ENCODE measurements around the gene RBM18.

Gene RBM18

DNA sequence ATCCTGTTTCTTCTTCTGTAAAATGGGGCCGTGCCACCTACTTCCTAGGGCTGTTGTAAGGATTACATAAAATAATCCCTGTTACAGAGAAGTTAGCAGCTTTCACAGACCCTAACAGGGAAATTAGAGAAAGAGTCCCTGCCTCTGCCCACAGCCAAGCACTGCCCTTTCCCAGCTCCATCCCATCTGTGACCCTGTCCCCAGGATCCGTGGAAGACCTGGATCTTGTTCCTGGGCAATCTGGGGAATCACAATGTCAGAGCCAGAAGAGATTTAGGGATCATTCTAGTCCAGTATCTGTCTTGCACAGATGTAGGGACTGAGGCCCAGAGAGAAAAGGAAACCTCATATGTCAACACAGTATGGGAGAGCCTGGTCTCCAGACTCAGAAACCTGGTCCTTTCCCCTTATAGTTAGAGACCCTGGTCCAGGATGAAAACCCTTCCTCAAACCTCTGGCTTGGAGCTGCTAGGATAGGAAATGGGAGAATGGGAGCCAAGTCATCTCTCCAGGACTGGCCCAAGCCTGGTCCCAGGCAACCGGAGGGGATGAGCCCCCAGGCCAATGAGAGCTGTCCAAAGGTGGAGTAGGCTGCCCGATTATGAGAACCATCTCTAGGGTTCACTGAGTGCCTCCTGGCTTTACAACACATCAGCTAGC is 48.4 kb downstream of the RBM18 start:
- DNase-seq (ENCODE audit: low read depth, low spot score) = no peak
- Histone ChIP-seq H3K27ac (ENCODE audit: low read length) (no peak overlapping the region), H3K9me3 (ENCODE audit: control insufficient read depth, insufficient read depth, low read length) (no peaks in the 10 kb centered on the region), H3K4me3 (ENCODE audit: low read length) (peak overlapping the region; percentile 18; the same call in 1 of the 2 replicates), H3K4me1 (ENCODE audit: control insufficient read depth, insufficient read depth, low read length) (peaks cover 9% of the 10 kb centered on the region), H3K27me3 (ENCODE audit: control insufficient read depth, insufficient read depth, low read length) (peaks cover 77% of the 10 kb centered on the region), H3K36me3 (ENCODE audit: control insufficient read depth, insufficient read depth, low read length) (no peaks in the 10 kb centered on the region)
- WGBS (ENCODE audit: insufficient coverage, insufficient read length) = no CpG with 5 or more reads among the region's 4 CpGs

DNA sequence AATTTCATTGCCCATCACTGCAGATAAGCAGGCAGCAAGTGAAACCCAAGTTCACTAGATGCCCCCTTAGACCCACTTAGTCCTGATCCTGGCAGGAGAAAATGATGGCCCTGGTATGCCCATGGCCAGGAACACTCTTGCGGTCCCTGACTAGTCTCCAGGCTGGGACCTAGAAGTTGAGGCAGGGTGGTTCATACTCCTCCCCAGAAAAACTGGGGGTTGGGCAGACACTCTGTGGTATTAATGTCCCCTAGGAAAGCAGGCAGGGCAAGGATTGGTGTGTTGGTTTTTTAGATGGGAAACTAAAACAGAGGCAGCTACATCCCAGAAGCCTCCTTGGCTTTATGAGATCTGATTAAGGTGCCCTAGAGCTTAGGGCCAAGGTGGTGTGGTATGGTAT is 49.0 kb downstream of the RBM18 start:
- H3K36me3 ChIP-seq (ENCODE audit: control insufficient read depth, insufficient read depth, low read length) = no peaks in the 10 kb centered on the region
- H3K9me3 ChIP-seq (ENCODE audit: control insufficient read depth, insufficient read depth, low read length) = no peaks in the 10 kb centered on the region
- no peak overlapping the region for H3K4me3 ChIP-seq (ENCODE audit: low read length)
- DNase-seq (ENCODE audit: low read depth, low spot score) = no peak
- no peak overlapping the region for H3K27ac ChIP-seq (ENCODE audit: low read length)
- H3K4me1 ChIP-seq (ENCODE audit: control insufficient read depth, insufficient read depth, low read length) = peaks cover 7% of the 10 kb centered on the region
- WGBS (ENCODE audit: insufficient coverage, insufficient read length) = no CpG with 5 or more reads among the region's 1 CpG
- peaks cover 73% of the 10 kb centered on the region for H3K27me3 ChIP-seq (ENCODE audit: control insufficient read depth, insufficient read depth, low read length)

DNA sequence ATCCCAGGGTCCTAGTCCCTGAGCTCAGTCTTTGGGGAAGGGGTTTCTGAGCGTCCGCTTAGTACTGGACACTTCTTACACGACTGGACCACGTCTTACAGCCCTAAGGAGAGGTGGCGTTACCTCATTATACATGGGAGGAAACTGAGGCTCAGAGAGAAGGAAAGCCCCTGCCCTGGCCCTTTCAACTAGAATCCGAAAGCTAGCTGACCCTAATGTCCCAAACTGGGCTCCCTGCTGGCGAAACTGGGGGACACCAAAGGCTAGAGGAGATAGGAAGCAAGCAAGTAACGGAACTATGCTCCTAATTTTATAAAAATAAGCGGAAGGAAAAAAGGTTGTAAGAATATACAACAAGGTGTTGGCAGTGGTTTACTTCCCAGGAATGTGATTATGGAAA is 50.1 kb downstream of the RBM18 start:
- no CpG with 5 or more reads among the region's 9 CpGs for WGBS (ENCODE audit: insufficient coverage, insufficient read length)
- DNase-seq (ENCODE audit: low read depth, low spot score) = no peak
- H3K27ac ChIP-seq (ENCODE audit: low read length) = no peak overlapping the region
- peaks cover 3% of the 10 kb centered on the region for H3K4me1 ChIP-seq (ENCODE audit: control insufficient read depth, insufficient read depth, low read length)
- H3K27me3 ChIP-seq (ENCODE audit: control insufficient read depth, insufficient read depth, low read length) = peaks cover 62% of the 10 kb centered on the region
- H3K9me3 ChIP-seq (ENCODE audit: control insufficient read depth, insufficient read depth, low read length) = no peaks in the 10 kb centered on the region
- no peaks in the 10 kb centered on the region for H3K36me3 ChIP-seq (ENCODE audit: control insufficient read depth, insufficient read depth, low read length)
- H3K4me3 ChIP-seq (ENCODE audit: low read length) = peak overlapping the region; percentile 38; the same call in 1 of the 2 replicates

DNA sequence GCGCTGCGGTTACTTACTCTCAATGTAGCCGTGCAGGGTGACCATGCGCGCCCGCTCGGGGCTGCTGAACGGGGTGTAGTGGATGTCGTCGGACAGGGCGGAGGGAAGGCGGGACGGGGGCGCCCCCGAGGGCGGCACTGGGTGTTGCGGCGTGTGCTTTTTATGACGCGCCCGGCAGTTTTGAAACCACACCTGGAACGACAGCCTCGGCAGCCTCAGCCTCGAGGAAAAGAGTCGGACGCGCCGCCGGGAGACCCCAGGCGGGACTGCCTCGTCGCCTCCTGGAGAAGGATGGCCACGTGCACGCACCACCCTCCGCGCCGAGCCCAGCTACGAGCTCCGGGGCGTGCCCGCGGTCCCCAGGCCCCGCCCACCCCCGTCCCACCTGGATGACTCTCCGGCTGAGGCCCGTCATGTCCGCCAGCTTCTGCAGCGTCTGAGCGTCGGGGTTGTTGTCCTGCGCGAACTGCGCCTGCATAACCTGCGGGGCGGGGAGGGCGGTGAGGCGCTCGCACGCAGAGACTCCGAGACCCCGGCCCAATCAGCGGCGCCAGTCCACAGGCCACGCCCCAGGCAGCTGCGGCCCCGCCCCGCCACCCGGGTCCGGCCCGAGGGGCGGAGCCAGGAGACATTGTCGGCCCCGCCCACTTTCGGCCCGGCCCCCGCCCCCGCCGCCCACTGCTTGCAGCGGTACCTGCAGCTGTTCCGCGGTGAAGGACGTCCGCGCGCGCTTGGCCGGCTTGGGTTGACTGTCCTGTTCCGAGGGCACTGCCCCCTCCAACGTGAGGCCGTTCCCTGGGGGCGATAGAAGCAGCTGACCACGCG is 50.8 kb downstream of the RBM18 start:
- Histone ChIP-seq H3K4me1 (ENCODE audit: control insufficient read depth, insufficient read depth, low read length) (peaks cover 3% of the 10 kb centered on the region), H3K27me3 (ENCODE audit: control insufficient read depth, insufficient read depth, low read length) (peaks cover 54% of the 10 kb centered on the region), H3K9me3 (ENCODE audit: control insufficient read depth, insufficient read depth, low read length) (no peaks in the 10 kb centered on the region), H3K27ac (ENCODE audit: low read length) (no peak overlapping the region), H3K4me3 (ENCODE audit: low read length) (peak overlapping the region; percentile 38; the same call in 1 of the 2 replicates), H3K36me3 (ENCODE audit: control insufficient read depth, insufficient read depth, low read length) (no peaks in the 10 kb centered on the region)
- no CpG with 5 or more reads among the region's 93 CpGs for WGBS (ENCODE audit: insufficient coverage, insufficient read length)
- no peak for DNase-seq (ENCODE audit: low read depth, low spot score)

DNA sequence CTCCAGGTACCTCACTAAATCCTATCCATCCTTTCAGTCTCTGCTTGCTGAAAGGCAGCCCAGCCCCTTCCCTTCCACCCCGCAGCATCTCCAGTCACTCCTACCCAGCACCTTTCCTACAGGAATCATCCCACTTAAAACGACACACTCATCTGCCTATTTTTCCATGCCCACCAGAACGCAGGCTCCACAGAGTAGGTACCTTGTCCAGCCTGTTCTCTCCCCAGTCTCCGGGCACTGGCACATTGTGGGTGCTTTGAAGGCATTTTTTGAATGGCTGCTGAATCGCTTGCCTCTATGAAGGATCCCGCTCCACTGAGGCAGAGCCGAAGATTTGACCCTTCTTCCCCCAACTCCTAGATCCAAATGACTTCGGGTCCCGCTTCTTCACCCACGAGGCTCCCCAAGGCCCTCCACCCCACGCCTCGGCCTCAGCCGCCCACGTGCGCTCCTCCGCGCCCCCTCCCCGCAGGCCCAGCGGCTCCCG is 51.5 kb downstream of the RBM18 start:
- H3K27me3 ChIP-seq (ENCODE audit: control insufficient read depth, insufficient read depth, low read length) = peaks cover 48% of the 10 kb centered on the region
- WGBS (ENCODE audit: insufficient coverage, insufficient read length) = no CpG with 5 or more reads among the region's 20 CpGs
- peak overlapping the region; percentile 16; the same call in 1 of the 2 replicates for H3K4me3 ChIP-seq (ENCODE audit: low read length)
- H3K27ac ChIP-seq (ENCODE audit: low read length) = no peak overlapping the region
- DNase-seq (ENCODE audit: low read depth, low spot score) = no peak
- peaks cover 3% of the 10 kb centered on the region; the same call in 1 of the 2 replicates for H3K4me1 ChIP-seq (ENCODE audit: control insufficient read depth, insufficient read depth, low read length)
- H3K36me3 ChIP-seq (ENCODE audit: control insufficient read depth, insufficient read depth, low read length) = no peaks in the 10 kb centered on the region
- no peaks in the 10 kb centered on the region for H3K9me3 ChIP-seq (ENCODE audit: control insufficient read depth, insufficient read depth, low read length)

DNA sequence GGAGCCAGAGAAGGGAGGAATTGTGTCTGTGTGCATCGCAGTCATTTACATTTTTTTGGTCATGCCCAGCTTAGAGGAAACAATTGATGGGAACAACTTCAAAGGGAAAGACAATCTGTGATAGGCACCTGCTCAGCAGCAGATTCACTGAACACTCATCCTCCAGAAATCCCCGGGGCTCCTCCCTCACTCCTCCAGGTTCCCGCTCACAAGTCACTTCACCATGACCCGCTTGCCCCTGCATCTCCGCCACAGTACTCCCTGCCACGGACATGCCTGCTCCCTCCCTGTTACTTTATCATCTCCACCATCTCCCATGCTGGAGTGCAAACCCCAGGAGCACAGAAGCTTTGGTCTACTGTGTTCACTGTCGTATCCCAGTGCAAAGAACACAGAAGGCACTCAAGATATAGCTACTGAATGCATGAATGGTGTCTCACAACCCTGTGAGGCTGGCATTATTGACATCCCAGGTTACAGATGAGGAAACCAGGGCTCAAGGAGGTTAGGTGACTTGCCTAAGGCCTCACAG is 52.1 kb downstream of the RBM18 start:
- Histone ChIP-seq H3K27me3 (ENCODE audit: control insufficient read depth, insufficient read depth, low read length) (peaks cover 42% of the 10 kb centered on the region), H3K4me3 (ENCODE audit: low read length) (no peak overlapping the region), H3K36me3 (ENCODE audit: control insufficient read depth, insufficient read depth, low read length) (no peaks in the 10 kb centered on the region)

DNA sequence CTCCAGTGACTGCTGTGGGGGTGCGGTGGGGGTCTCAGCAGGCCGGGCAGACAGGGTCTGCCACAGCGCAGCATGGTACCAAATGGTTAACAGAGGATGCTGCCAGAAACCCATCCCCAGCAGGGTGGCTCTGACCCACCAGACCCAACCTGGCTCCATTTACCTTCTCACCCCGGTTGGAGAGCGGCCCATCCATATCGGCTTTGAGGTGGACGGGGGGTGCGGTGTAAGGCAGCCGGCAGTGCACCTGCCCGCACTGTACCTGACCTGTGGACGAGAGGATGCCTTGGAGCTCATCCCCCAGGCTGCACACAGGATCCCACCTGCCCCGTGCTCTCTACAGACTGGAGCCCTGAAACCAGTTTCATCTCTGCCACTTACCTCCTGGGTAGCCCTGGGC is 55.2 kb downstream of the RBM18 start:
- no peaks in the 10 kb centered on the region for H3K9me3 ChIP-seq (ENCODE audit: control insufficient read depth, insufficient read depth, low read length)
- no CpG with 5 or more reads among the region's 12 CpGs for WGBS (ENCODE audit: insufficient coverage, insufficient read length)
- no peaks in the 10 kb centered on the region for H3K4me1 ChIP-seq (ENCODE audit: control insufficient read depth, insufficient read depth, low read length)
- H3K36me3 ChIP-seq (ENCODE audit: control insufficient read depth, insufficient read depth, low read length) = no peaks in the 10 kb centered on the region
- no peak overlapping the region for H3K4me3 ChIP-seq (ENCODE audit: low read length)
- peaks cover 17% of the 10 kb centered on the region for H3K27me3 ChIP-seq (ENCODE audit: control insufficient read depth, insufficient read depth, low read length)
- H3K27ac ChIP-seq (ENCODE audit: low read length) = no peak overlapping the region
- DNase-seq (ENCODE audit: low read depth, low spot score) = no peak

More for the DNA sequence above, 52.1 kb downstream of the RBM18 start:
- H3K27ac ChIP-seq (ENCODE audit: low read length) = no peak overlapping the region
- no peak for DNase-seq (ENCODE audit: low read depth, low spot score)
- peaks cover 3% of the 10 kb centered on the region; the same call in 1 of the 2 replicates for H3K4me1 ChIP-seq (ENCODE audit: control insufficient read depth, insufficient read depth, low read length)
- no peaks in the 10 kb centered on the region for H3K9me3 ChIP-seq (ENCODE audit: control insufficient read depth, insufficient read depth, low read length)
- no CpG with 5 or more reads among the region's 7 CpGs for WGBS (ENCODE audit: insufficient coverage, insufficient read length)

DNA sequence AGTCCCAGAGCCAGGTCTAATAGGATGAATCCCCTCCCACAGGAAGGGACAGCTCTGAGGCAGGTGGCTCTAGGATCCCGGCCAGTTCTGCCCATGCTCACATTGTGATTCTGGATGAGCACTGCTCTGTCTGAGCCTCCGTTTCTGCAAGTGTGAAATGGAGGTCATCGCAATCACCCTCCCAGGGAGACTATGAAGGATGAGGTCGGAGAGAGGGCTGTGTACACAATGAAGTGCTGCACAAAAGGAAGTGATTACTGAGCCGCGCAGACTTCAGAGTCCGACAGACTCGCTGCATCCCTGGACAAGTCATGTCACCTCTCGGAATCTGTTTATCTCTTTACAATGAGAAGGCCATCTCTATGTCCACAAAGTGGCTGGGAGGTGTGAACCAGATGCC is 57.5 kb downstream of the RBM18 start:
- Histone ChIP-seq H3K4me3 (ENCODE audit: low read length) (no peak overlapping the region), H3K4me1 (ENCODE audit: control insufficient read depth, insufficient read depth, low read length) (no peaks in the 10 kb centered on the region), H3K27me3 (ENCODE audit: control insufficient read depth, insufficient read depth, low read length) (peaks cover 3% of the 10 kb centered on the region; the same call in 1 of the 2 replicates), H3K36me3 (ENCODE audit: control insufficient read depth, insufficient read depth, low read length) (no peaks in the 10 kb centered on the region), H3K9me3 (ENCODE audit: control insufficient read depth, insufficient read depth, low read length) (no peaks in the 10 kb centered on the region), H3K27ac (ENCODE audit: low read length) (no peak overlapping the region)
- no CpG with 5 or more reads among the region's 9 CpGs for WGBS (ENCODE audit: insufficient coverage, insufficient read length)
- no peak for DNase-seq (ENCODE audit: low read depth, low spot score)

DNA sequence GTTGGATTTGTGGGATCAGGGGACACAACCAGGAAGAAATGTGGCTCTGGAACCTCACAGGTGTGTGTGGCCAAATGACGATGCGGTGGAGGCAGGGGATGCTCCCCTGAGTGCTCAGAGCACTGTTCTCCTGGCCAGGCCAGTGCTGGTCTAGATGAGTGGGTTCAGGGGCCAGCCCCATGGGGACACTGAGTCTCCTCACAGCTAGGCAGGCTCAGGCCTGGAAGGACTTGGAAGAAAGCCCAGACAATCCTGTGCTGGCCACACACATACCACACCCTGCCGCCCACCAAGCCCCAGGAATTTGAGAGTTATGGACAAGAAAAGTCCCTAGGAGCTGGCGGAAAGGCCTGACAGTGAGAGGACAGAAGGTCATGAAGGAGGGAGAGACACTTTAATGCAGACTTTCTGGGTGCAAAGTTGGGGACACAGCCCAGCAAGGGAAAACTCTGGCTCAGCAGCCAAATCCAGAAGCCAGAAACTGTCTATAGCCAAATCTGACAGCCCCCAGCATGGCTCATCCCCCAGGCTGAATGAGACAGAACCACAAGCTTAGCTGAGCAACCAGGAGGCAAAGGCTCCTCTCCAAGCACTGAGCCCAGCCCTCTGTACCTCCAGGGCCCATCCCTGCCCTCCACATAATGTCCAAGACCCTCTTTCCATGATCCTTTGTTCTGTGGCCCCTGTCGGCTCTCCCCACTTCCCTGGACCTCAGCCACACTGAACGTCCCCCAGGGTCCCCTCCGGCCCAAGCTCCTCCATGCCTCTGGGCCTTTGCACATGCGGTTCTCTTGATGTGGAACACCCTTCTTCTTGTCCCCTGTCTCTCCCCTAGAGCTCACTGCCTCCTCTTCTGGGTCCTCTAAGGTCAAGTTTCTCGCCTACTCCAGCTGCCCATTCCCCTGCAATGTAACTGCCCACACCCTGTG is 58.3 kb downstream of the RBM18 start:
- Histone ChIP-seq H3K4me3 (ENCODE audit: low read length) (no peak overlapping the region), H3K36me3 (ENCODE audit: control insufficient read depth, insufficient read depth, low read length) (no peaks in the 10 kb centered on the region), H3K27me3 (ENCODE audit: control insufficient read depth, insufficient read depth, low read length) (no peaks in the 10 kb centered on the region), H3K9me3 (ENCODE audit: control insufficient read depth, insufficient read depth, low read length) (no peaks in the 10 kb centered on the region), H3K27ac (ENCODE audit: low read length) (no peak overlapping the region), H3K4me1 (ENCODE audit: control insufficient read depth, insufficient read depth, low read length) (no peaks in the 10 kb centered on the region)
- WGBS (ENCODE audit: insufficient coverage, insufficient read length) = no CpG with 5 or more reads among the region's 9 CpGs
- DNase-seq (ENCODE audit: low read depth, low spot score) = no peak

DNA sequence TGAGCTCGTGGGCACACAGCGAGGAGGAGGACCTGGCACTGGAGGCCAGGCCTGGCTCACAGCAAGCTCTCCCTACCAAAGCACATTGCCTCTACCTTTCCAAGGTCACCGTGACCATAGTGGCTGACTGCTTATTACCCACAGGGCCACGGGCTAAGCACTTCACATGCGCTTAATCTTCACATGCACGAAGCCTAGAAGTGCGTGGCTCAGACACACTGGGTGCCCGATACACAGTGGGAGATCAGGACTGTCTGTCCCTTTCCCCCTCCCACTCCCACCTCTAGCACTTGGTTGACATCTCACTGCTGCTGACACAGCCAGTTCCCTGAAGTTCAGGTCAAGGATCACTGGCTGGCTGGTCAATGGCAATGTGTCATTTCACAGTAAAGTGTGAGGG is 59.5 kb downstream of the RBM18 start:
- no CpG with 5 or more reads among the region's 8 CpGs for WGBS (ENCODE audit: insufficient coverage, insufficient read length)
- H3K36me3 ChIP-seq (ENCODE audit: control insufficient read depth, insufficient read depth, low read length) = no peaks in the 10 kb centered on the region
- H3K4me3 ChIP-seq (ENCODE audit: low read length) = no peak overlapping the region
- no peaks in the 10 kb centered on the region for H3K27me3 ChIP-seq (ENCODE audit: control insufficient read depth, insufficient read depth, low read length)
- no peak for DNase-seq (ENCODE audit: low read depth, low spot score)
- H3K9me3 ChIP-seq (ENCODE audit: control insufficient read depth, insufficient read depth, low read length) = no peaks in the 10 kb centered on the region
- H3K27ac ChIP-seq (ENCODE audit: low read length) = no peak overlapping the region
- no peaks in the 10 kb centered on the region for H3K4me1 ChIP-seq (ENCODE audit: control insufficient read depth, insufficient read depth, low read length)
